ENCODE data around the gene XAF1. TPM values are rescaled to one million over a fixed set of nuclear protein-coding genes. Genes with fewer than 3 reads are reported as not detected.
A peak's percentile ranks its signal among the peaks of the same experiment; 100 is the strongest.
"Not testable (repeated sequence)": the region's sequence is repeated elsewhere in the genome, so short reads cannot be mapped to it uniquely, and the experiment has no call there.

Gene XAF1
- total RNA-seq, 6 donors from 2014 or later = 24.3 to 245 (median 75.2) TPM

DNA sequence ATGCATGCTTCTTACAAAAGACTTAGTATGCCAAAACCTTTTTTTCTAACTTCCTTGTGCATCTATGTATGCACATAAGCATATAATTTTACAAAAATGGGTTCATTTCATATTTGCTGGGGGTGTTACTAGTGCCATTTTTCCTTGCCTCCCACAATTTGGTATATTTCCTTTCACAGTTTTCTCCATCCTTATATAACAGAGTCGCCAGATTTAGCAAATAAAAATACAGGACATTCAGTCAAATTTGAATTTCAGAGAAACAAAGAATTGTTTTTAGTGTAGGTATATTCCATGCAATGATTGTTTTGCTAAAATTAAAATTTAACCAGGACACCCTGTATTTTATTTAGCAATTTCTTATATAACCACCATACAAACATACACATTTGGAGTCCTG is 16.2 kb downstream of the XAF1 start:
- H3K36me3 ChIP-seq = peaks cover 18 to 72% (median 63%) of the 10 kb centered on the region in 4 donors
- peaks cover 0 to 6% (median 0%) of the 10 kb centered on the region in 4 donors for H3K27me3 ChIP-seq
- no peak overlapping the region for H3K27ac ChIP-seq
- H3K4me3 ChIP-seq = no peak overlapping the region
- H3K9me3 ChIP-seq = peaks cover 13 to 35% (median 26%) of the 10 kb centered on the region in 4 donors
- WGBS, 2 donors = 94 to 97% methylated on average over 1 of the region's 1 CpG
- DNase-seq (no peak), ATAC-seq (ENCODE audit: low FRiP score in 2 of 2) (no peak)
- TF ChIP-seq, protein P1, sequence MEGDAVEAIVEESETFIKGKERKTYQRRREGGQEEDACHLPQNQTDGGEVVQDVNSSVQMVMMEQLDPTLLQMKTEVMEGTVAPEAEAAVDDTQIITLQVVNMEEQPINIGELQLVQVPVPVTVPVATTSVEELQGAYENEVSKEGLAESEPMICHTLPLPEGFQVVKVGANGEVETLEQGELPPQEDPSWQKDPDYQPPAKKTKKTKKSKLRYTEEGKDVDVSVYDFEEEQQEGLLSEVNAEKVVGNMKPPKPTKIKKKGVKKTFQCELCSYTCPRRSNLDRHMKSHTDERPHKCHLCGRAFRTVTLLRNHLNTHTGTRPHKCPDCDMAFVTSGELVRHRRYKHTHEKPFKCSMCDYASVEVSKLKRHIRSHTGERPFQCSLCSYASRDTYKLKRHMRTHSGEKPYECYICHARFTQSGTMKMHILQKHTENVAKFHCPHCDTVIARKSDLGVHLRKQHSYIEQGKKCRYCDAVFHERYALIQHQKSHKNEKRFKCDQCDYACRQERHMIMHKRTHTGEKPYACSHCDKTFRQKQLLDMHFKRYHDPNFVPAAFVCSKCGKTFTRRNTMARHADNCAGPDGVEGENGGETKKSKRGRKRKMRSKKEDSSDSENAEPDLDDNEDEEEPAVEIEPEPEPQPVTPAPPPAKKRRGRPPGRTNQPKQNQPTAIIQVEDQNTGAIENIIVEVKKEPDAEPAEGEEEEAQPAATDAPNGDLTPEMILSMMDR (IDR thresholded peaks at IDR 0.05) = no peak
- TF ChIP-seq EP300 (IDR thresholded peaks at IDR 0.05) = no peak
- no peak for TF ChIP-seq POLR2A (IDR thresholded peaks at IDR 0.05)
- TF ChIP-seq POLR2AphosphoS5 (IDR thresholded peaks at IDR 0.05) = no peak
- H3K4me1 ChIP-seq = peaks cover 0 to 11% (median 2%) of the 10 kb centered on the region in 4 donors

DNA sequence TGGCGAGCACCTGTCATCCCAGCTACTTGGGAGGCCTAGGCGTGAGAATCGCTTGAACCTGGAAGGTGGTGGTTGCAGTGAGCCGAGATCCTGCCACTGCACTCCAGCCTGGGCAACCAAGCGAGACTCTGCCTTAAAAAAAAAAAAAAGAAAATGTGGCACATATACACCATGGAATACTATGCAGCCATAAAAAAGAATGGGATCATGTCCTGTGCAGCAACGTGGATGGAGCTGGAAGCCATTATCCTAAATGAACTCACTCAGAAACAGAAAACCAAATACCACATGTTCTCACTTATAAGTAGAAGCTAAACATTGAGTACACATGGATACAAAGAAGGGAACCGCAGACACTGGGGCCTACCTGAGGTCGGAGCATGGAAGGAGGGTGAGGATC is 19.1 kb downstream of the XAF1 start:
- H3K9me3 ChIP-seq = peaks cover 3 to 23% (median 15%) of the 10 kb centered on the region in 4 donors
- DNase-seq; ATAC-seq (ENCODE audit: low FRiP score in 2 of 2); H3K27me3 ChIP-seq; H3K27ac ChIP-seq; H3K4me3 ChIP-seq: not testable (repeated sequence)
- H3K4me1 ChIP-seq = peaks cover 0 to 11% (median 2%) of the 10 kb centered on the region in 4 donors
- WGBS, 2 donors = 94 to 96% methylated on average over 8 of the region's 8 CpGs
- H3K36me3 ChIP-seq = peaks cover 18 to 43% (median 39%) of the 10 kb centered on the region in 4 donors

DNA sequence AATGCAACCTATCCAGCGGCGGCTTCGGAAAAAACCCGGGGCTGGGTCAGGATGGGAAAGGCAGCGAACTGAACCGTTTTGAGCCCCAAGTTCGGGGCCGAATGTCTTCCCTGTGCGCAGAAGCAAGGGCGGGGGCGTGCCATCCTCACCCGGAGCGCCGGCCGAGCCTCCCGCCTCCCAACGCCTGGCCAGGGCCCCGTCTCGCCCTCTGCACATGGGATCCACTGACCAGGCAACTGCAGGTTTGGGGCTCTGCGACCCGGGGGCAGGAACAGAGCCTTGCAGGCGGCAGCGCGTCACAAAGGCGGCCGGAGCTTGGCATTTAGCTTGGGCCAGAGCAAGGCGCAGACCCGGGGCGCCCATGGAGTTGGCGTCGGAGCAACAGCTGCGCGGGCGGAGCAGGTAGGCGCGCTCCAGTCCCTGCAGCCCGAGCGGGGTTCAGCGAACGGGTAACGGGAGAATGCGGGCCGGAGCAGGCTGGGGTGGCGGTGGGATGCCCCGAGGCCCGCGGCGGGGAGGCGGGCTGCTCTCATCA is 20.1 kb downstream of the XAF1 start, which contains the start of gene FBXO39:
TSS of gene FBXO39 (plus strand) at position 345 of the 535 bp plus-strand sequence. CDS start 3,654 bp downstream, outside the sequence.
- Histone ChIP-seq H3K9me3 (peaks cover 3 to 23% (median 14%) of the 10 kb centered on the region in 4 donors), H3K36me3 (peaks cover 15 to 33% (median 29%) of the 10 kb centered on the region in 4 donors), H3K27ac (no peak within 1 kb of the TSS), H3K4me1 (peaks cover 0 to 11% (median 2%) of the 10 kb centered on the region in 4 donors), H3K4me3 (no peak within 1 kb of the TSS), H3K27me3 (peaks cover 0 to 6% (median 0%) of the 10 kb centered on the region in 4 donors)
- DNase-seq (peak in 1 of 2 donors; percentile 84), ATAC-seq (ENCODE audit: low FRiP score in 2 of 2) (peak; percentile 9 to 54)
- WGBS, 2 donors = 2 to 10% methylated on average over 8 of the region's 49 CpGs
- no peak for TF ChIP-seq POLR2AphosphoS5 (IDR thresholded peaks at IDR 0.05)
- TF ChIP-seq EP300 (IDR thresholded peaks at IDR 0.05) = no peak
- TF ChIP-seq, protein P1 (IDR thresholded peaks at IDR 0.05) = no peak
- TF ChIP-seq POLR2A (IDR thresholded peaks at IDR 0.05) = no peak

DNA sequence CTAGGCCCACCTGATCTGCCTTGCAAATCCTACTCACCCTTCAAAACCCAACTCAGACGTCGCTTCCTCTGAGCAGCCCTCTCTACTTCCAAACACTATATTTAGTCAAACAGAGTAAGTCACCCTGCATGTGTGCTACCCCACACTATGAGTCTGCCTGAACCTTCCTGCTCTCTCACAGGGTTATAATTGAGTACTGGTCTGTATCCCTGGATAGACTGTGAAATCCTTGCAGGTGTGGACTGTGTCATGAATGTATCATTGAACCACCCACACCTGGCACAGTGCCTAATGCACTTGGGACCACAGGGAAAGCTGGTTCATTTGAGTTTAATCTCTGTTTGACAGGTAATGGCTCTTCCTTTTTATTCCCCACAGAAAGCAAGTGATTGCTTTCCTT is 23.6 kb downstream of the XAF1 start:
- no peak overlapping the region for H3K4me3 ChIP-seq
- no peak overlapping the region for H3K27ac ChIP-seq
- ATAC-seq (ENCODE audit: low FRiP score in 2 of 2) (no peak), DNase-seq (no peak)
- WGBS, 2 donors = 47 to 71% methylated on average over 2 of the region's 2 CpGs
- no peaks in the 10 kb centered on the region for H3K36me3 ChIP-seq
- H3K27me3 ChIP-seq = peaks cover 0 to 6% (median 0%) of the 10 kb centered on the region in 4 donors
- peaks cover 0 to 11% (median 2%) of the 10 kb centered on the region in 4 donors for H3K4me1 ChIP-seq
- peaks cover 0 to 11% (median 8%) of the 10 kb centered on the region in 4 donors for H3K9me3 ChIP-seq
- TF ChIP-seq POLR2AphosphoS5 (IDR thresholded peaks at IDR 0.05) (no peak), POLR2A (IDR thresholded peaks at IDR 0.05) (no peak), EP300 (IDR thresholded peaks at IDR 0.05) (no peak)
- TF ChIP-seq, protein P1 (IDR thresholded peaks at IDR 0.05) = no peak

DNA sequence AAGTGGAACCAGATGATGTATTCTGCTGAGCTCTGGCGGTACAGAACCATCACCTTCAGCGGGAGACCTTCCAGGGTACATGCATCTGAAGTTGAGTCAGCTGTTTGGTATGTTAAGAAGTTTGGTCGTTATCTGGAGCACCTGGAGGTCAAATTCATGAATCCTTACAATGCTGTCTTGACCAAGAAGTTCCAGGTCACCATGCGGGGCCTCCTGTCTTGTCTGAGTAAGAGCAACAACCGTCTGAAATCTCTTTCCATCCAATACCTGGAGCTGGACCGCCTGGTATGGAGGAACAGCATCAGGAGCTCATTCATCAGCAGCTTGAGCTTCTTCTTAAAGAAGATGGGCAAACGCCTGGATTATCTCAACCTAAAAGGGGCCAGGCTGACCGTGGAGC is 24.2 kb downstream of the XAF1 start:
- H3K36me3 ChIP-seq = no peaks in the 10 kb centered on the region
- H3K9me3 ChIP-seq = peaks cover 0 to 5% (median 2%) of the 10 kb centered on the region in 4 donors
- peaks cover 0 to 6% (median 0%) of the 10 kb centered on the region in 4 donors for H3K27me3 ChIP-seq
- H3K4me3 ChIP-seq = no peak overlapping the region
- H3K4me1 ChIP-seq = peaks cover 0 to 11% (median 2%) of the 10 kb centered on the region in 4 donors
- H3K27ac ChIP-seq = no peak overlapping the region
- DNase-seq (no peak), ATAC-seq (ENCODE audit: low FRiP score in 2 of 2) (no peak)
- WGBS, 2 donors = 77 to 82% methylated on average over 7 to 8 of the region's 8 CpGs
- TF ChIP-seq, protein P1 (IDR thresholded peaks at IDR 0.05) = no peak
- no peak for TF ChIP-seq POLR2AphosphoS5 (IDR thresholded peaks at IDR 0.05)
- no peak for TF ChIP-seq POLR2A (IDR thresholded peaks at IDR 0.05)
- no peak for TF ChIP-seq EP300 (IDR thresholded peaks at IDR 0.05)
